Eye (tissue), 1 donor: Measurements from ENCODE around the gene RPL36AL.

Source experiments
- DNase-seq: peaks from one replicate; pipeline ENCODE4 v3.0.0-alpha.2; 2015

Gene RPL36AL

GRCh38 chr14:49578141-49578540, 42.3 kb downstream of the RPL36AL start:
- no peak for DNase-seq

- DNase-seq, result no peak
These were observed 46.4 kb downstream of the RPL36AL start for GRCh38 chr14:49574038-49574437.

GRCh38 chr14:49569281-49569680, 51.1 kb downstream of the RPL36AL start:
- no peak for DNase-seq
